AG09309 (cell line): ENCODE data around the gene WDR18.

Experiments
- DNase-seq: peaks from one replicate; pipeline ENCODE4 v3.0.0-alpha.2; 2010; ENCODE audit warnings: low read depth
- H3K4me3 ChIP-seq: 2 replicates; pipeline ENCODE4 v1.5.1; 2011; ENCODE audit warnings: mild to moderate bottlenecking, low read depth, low read length, moderate library complexity; ENCODE audit not compliant: control insufficient read depth
- TF ChIP-seq, protein P1 (sequence below): IDR thresholded peaks from 2 replicates; pipeline ENCODE4 v1.5.1; 2011; ENCODE audit warnings: mild to moderate bottlenecking, low read depth, low read length, inconsistent platforms; ENCODE audit not compliant: insufficient read depth, control insufficient read depth; ENCODE audit errors: missing control alignments

WDR18 gene

GRCh38 chr19:1017115-1017905 is 33.2 kb downstream of the WDR18 start:
- TF ChIP-seq, protein P1, sequence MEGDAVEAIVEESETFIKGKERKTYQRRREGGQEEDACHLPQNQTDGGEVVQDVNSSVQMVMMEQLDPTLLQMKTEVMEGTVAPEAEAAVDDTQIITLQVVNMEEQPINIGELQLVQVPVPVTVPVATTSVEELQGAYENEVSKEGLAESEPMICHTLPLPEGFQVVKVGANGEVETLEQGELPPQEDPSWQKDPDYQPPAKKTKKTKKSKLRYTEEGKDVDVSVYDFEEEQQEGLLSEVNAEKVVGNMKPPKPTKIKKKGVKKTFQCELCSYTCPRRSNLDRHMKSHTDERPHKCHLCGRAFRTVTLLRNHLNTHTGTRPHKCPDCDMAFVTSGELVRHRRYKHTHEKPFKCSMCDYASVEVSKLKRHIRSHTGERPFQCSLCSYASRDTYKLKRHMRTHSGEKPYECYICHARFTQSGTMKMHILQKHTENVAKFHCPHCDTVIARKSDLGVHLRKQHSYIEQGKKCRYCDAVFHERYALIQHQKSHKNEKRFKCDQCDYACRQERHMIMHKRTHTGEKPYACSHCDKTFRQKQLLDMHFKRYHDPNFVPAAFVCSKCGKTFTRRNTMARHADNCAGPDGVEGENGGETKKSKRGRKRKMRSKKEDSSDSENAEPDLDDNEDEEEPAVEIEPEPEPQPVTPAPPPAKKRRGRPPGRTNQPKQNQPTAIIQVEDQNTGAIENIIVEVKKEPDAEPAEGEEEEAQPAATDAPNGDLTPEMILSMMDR = no peak
- DNase-seq = no peak
- no peak overlapping the region; the same call in 1 of the 2 replicates for H3K4me3 ChIP-seq

DNA sequence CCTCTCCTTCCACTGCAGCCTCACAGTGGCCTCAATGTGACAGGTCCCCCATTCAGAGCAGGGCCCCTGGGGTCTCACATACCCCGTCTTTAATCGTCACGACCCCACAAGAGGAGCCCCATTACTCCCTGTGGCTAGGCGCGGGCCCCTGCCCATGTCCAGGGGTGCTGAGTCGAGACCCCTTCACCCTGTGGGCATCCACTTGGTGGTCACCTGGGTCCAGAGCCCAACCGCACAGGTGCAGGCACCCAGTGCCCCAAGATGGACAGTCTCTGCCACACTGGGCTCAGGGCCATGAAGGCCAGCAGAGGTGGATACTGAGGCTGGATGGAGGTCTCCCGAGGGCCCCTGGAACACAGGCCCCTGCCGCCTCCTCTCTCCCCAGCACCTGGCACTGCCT is 33.8 kb downstream of the WDR18 start:
- DNase-seq = no peak
- TF ChIP-seq, protein P1 = no peak
- no peak overlapping the region for H3K4me3 ChIP-seq

DNA sequence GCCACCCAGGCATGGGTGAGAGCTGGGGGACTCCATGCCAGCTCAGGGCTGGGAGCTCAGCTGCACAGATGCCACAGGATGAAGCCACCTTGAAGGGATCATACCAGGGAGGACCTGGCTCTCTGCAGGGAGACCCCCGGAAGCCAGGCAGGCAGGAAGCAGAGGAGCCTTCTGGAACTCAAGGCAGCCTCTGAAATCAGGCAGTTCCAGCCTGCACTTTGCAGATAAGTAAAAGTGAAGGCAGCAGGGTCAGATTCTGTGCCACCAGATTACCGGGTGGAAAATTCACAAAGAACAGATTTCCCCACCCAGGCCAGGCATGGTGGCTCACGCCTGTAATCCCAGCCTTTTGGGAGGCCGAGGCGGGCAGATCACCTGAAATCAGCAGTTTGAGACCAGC is 34.2 kb downstream of the WDR18 start:
- TF ChIP-seq, protein P1 = no peak
- no peak for DNase-seq
- no peak overlapping the region for H3K4me3 ChIP-seq

- DNase-seq = no peak
- H3K4me3 ChIP-seq = peak overlapping the region; percentile 93
- TF ChIP-seq, protein P1 = no peak
Observed at GRCh38 chr19:1018932-1019615, 34.9 kb downstream of the WDR18 start.

DNA sequence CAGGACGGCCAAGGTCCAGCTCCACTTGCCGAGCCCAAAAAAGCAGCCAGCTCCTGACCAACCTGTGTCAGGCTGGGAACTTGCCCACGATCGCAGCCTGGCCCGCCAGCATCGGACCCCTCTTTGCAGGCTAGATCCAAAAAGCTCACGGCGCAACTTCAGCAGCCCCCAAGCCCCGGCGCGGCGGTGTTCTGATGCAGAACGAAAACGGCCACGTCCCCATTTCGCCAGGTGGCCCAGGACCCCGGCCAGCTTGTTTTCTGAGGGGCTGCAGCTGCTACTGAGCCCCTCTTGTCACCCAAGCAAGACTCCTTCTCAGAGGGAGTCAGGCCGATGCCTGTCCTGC is 35.4 kb downstream of the WDR18 start:
- DNase-seq = no peak
- peak overlapping the region; percentile 93 for H3K4me3 ChIP-seq
- TF ChIP-seq, protein P1 = no peak

DNA sequence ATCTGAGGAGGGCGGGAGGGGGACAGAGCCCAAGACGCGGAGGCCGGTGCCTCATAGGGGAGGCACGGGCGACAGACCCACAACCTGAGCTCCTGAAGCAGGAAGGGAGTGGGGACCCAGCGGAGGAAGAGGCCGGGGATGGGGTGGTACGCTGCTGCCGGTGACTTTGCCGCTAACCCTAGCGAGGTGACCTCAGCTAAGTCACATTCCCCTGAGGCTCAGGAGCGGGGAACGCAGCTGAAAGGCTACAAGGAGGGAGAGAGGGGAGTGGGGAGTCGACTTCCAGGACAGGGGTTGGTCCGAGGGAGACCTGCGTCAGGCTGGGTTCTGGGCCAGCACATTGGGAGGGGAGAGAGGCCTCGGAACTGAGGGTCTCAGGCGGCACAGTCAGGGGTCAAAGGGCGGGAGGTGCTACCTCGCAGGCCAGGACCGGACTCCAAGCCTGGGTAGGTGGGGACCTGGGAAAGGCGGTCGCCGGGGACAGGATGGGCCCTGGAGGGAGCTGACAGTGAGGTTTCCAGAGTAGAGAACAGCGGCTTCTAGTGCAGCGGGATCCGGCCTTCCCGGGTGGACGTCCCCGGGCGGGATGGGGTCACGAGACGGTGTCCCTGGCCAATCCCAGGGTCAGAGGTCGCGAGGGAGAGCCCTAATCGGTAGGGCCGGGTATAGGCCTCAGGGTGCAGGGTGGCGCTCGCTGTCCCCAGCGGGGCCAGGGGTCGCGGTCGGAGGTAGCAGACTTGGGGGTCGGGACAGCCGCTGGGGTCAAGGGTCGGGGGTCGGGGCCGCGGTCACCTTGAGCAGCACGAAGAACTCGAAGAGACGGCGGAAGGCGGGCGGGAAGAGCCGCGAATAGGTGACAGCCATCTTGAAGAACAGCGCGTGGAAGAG is 36.1 kb downstream of the WDR18 start:
- no peak for DNase-seq
- TF ChIP-seq, protein P1 = no peak
- H3K4me3 ChIP-seq = peak overlapping the region; percentile 93
